ENCODE data around the gene DCC. TPM values are rescaled to one million over a fixed set of nuclear protein-coding genes. Genes with fewer than 3 reads are reported as not detected.

Gene DCC
- polyA plus RNA-seq, 1 of the 3 experiments (the other 2 are of a cell fraction), result 0.20 TPM

DNA sequence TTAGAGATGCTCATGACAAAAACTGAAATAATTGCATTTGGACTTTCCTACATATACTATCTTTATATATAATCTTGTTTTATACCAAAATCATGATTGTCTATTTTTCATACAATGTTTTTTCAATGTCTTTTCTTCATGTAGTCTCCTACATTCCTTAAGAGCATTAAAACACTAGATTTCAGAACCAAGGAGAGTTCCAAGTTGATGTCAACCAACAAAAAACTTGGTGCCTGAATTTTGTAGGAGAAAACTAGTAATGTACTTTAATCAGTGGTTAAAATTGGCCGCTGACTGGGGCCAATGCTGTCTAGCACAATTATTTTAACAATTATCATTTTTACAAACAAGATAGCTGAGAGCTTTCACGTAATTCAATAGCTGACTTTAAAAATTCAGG lies 678.8 kb downstream of the DCC start:
- Histone ChIP-seq H3K27ac (ENCODE audit: low read depth in 2 of 2, low read length in 1 of 2) (no peak overlapping the region), H2AFZ (ENCODE audit: low read depth) (no peak overlapping the region), H3K4me2 (no peak overlapping the region), H3K9me2 (no peaks in the 10 kb centered on the region), H3K79me2 (ENCODE audit: insufficient read depth) (no peaks in the 10 kb centered on the region), H3K27me3 (ENCODE audit: insufficient read depth) (no peaks in the 10 kb centered on the region), H3K9ac (no peak overlapping the region), H3K36me3 (replicated peaks in 1 of 2; ENCODE audit: control insufficient read depth in 1 of 2, insufficient read depth in 2 of 2, low read length in 1 of 2) (no peaks in the 10 kb centered on the region), H3K4me1 (ENCODE audit: control insufficient read depth in 1 of 2, insufficient read depth in 2 of 2, low read depth in 1 of 2, low read length in 1 of 2) (no peaks in the 10 kb centered on the region), H3K4me3 (ENCODE audit: low read depth in 2 of 2, low read length in 1 of 2) (no peak overlapping the region), H3F3A (replicated peaks; ENCODE audit: insufficient read depth) (no peaks in the 10 kb centered on the region), H4K20me1 (ENCODE audit: insufficient read depth) (no peaks in the 10 kb centered on the region), H3K9me3 (no peaks in the 10 kb centered on the region)
- TF ChIP-seq, protein P1, sequence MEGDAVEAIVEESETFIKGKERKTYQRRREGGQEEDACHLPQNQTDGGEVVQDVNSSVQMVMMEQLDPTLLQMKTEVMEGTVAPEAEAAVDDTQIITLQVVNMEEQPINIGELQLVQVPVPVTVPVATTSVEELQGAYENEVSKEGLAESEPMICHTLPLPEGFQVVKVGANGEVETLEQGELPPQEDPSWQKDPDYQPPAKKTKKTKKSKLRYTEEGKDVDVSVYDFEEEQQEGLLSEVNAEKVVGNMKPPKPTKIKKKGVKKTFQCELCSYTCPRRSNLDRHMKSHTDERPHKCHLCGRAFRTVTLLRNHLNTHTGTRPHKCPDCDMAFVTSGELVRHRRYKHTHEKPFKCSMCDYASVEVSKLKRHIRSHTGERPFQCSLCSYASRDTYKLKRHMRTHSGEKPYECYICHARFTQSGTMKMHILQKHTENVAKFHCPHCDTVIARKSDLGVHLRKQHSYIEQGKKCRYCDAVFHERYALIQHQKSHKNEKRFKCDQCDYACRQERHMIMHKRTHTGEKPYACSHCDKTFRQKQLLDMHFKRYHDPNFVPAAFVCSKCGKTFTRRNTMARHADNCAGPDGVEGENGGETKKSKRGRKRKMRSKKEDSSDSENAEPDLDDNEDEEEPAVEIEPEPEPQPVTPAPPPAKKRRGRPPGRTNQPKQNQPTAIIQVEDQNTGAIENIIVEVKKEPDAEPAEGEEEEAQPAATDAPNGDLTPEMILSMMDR (IDR thresholded peaks at IDR 0.05), result no peak
- 18% methylated on average over 2 of the region's 2 CpGs for WGBS (ENCODE audit: low lambda C conversion rate)
- CTCF ChIA-PET, result no interaction called here
- no peak for DNase-seq
- POLR2A ChIA-PET, result no interaction called here

DNA sequence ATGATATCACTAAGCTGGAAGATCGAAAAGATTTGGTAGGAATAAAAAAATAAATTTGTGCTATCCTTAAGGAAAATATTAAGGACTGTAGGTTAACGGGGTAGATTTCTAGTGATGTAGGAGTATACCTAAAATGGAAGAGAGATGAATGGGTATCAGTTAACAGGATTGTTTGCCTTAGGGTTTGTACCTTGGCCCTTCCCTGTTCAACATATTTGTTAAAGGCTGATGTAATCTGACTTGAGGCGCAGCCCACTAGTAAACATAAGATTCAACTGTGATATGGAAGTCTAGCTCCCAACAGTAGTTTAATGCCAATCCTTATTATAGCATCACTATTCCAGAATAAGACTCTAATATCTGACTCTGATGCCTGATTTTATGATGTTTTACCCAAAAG lies 685.2 kb downstream of the DCC start:
- POLR2A ChIA-PET, result no interaction called here
- Histone ChIP-seq H3K27me3 (ENCODE audit: insufficient read depth) (no peaks in the 10 kb centered on the region), H3K79me2 (ENCODE audit: insufficient read depth) (no peaks in the 10 kb centered on the region)

More for the DNA sequence above, 685.2 kb downstream of the DCC start:
- Histone ChIP-seq H3K4me3 (ENCODE audit: low read depth in 2 of 2, low read length in 1 of 2) (no peak overlapping the region), H2AFZ (ENCODE audit: low read depth) (no peak overlapping the region), H3K4me2 (no peak overlapping the region), H3K36me3 (replicated peaks in 1 of 2; ENCODE audit: control insufficient read depth in 1 of 2, insufficient read depth in 2 of 2, low read length in 1 of 2) (no peaks in the 10 kb centered on the region), H3K27ac (ENCODE audit: low read depth in 2 of 2, low read length in 1 of 2) (no peak overlapping the region), H3K9me2 (no peaks in the 10 kb centered on the region), H3K4me1 (ENCODE audit: control insufficient read depth in 1 of 2, insufficient read depth in 2 of 2, low read depth in 1 of 2, low read length in 1 of 2) (no peaks in the 10 kb centered on the region), H3K9me3 (no peaks in the 10 kb centered on the region), H3F3A (replicated peaks; ENCODE audit: insufficient read depth) (no peaks in the 10 kb centered on the region), H3K9ac (no peak overlapping the region), H4K20me1 (ENCODE audit: insufficient read depth) (no peaks in the 10 kb centered on the region)
- WGBS (ENCODE audit: low lambda C conversion rate), result 28% methylated on average over 3 of the region's 3 CpGs
- TF ChIP-seq RCOR1 (IDR thresholded peaks at IDR 0.05; ENCODE audit: low read length) (no peak), CHD2 (IDR thresholded peaks at IDR 0.05; ENCODE audit: low read length, partially characterized antibody) (no peak), RFX5 (IDR thresholded peaks at IDR 0.05; ENCODE audit: low read length) (no peak), EP300 (IDR thresholded peaks at IDR 0.05; ENCODE audit: borderline replicate concordance in 1 of 2, low read depth in 1 of 2, low read length in 1 of 2) (no peak), FOXJ3 (CRISPR knock-in tag; IDR thresholded peaks at IDR 0.05) (no peak), FOXM1 (IDR thresholded peaks at IDR 0.05; ENCODE audit: low read depth) (no peak), GATA2 (CRISPR knock-in tag; IDR thresholded peaks at IDR 0.05) (no peak), MEF2A (IDR thresholded peaks at IDR 0.05; ENCODE audit: borderline replicate concordance, low read depth) (no peak)
- TF ChIP-seq, protein P1 (IDR thresholded peaks at IDR 0.05), result no peak
- TF ChIP-seq, protein P2, sequence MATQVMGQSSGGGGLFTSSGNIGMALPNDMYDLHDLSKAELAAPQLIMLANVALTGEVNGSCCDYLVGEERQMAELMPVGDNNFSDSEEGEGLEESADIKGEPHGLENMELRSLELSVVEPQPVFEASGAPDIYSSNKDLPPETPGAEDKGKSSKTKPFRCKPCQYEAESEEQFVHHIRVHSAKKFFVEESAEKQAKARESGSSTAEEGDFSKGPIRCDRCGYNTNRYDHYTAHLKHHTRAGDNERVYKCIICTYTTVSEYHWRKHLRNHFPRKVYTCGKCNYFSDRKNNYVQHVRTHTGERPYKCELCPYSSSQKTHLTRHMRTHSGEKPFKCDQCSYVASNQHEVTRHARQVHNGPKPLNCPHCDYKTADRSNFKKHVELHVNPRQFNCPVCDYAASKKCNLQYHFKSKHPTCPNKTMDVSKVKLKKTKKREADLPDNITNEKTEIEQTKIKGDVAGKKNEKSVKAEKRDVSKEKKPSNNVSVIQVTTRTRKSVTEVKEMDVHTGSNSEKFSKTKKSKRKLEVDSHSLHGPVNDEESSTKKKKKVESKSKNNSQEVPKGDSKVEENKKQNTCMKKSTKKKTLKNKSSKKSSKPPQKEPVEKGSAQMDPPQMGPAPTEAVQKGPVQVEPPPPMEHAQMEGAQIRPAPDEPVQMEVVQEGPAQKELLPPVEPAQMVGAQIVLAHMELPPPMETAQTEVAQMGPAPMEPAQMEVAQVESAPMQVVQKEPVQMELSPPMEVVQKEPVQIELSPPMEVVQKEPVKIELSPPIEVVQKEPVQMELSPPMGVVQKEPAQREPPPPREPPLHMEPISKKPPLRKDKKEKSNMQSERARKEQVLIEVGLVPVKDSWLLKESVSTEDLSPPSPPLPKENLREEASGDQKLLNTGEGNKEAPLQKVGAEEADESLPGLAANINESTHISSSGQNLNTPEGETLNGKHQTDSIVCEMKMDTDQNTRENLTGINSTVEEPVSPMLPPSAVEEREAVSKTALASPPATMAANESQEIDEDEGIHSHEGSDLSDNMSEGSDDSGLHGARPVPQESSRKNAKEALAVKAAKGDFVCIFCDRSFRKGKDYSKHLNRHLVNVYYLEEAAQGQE (IDR thresholded peaks at IDR 0.05; ENCODE audit: low read depth, low read length), result no peak
- TF ChIP-seq, protein P3, sequence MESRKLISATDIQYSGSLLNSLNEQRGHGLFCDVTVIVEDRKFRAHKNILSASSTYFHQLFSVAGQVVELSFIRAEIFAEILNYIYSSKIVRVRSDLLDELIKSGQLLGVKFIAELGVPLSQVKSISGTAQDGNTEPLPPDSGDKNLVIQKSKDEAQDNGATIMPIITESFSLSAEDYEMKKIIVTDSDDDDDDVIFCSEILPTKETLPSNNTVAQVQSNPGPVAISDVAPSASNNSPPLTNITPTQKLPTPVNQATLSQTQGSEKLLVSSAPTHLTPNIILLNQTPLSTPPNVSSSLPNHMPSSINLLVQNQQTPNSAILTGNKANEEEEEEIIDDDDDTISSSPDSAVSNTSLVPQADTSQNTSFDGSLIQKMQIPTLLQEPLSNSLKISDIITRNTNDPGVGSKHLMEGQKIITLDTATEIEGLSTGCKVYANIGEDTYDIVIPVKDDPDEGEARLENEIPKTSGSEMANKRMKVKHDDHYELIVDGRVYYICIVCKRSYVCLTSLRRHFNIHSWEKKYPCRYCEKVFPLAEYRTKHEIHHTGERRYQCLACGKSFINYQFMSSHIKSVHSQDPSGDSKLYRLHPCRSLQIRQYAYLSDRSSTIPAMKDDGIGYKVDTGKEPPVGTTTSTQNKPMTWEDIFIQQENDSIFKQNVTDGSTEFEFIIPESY (IDR thresholded peaks at IDR 0.05; ENCODE audit: borderline replicate concordance, low read depth), result no peak
- TF ChIP-seq, protein P4, sequence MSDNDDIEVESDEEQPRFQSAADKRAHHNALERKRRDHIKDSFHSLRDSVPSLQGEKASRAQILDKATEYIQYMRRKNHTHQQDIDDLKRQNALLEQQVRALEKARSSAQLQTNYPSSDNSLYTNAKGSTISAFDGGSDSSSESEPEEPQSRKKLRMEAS (IDR thresholded peaks at IDR 0.05; ENCODE audit: low read depth), result no peak
- TF ChIP-seq, protein P5, sequence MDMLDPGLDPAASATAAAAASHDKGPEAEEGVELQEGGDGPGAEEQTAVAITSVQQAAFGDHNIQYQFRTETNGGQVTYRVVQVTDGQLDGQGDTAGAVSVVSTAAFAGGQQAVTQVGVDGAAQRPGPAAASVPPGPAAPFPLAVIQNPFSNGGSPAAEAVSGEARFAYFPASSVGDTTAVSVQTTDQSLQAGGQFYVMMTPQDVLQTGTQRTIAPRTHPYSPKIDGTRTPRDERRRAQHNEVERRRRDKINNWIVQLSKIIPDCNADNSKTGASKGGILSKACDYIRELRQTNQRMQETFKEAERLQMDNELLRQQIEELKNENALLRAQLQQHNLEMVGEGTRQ (IDR thresholded peaks at IDR 0.05; ENCODE audit: borderline replicate concordance, low read depth, low read length), result no peak
- TF ChIP-seq, protein P6, sequence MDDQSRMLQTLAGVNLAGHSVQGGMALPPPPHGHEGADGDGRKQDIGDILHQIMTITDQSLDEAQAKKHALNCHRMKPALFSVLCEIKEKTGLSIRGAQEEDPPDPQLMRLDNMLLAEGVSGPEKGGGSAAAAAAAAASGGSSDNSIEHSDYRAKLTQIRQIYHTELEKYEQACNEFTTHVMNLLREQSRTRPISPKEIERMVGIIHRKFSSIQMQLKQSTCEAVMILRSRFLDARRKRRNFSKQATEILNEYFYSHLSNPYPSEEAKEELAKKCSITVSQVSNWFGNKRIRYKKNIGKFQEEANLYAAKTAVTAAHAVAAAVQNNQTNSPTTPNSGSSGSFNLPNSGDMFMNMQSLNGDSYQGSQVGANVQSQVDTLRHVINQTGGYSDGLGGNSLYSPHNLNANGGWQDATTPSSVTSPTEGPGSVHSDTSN (IDR thresholded peaks at IDR 0.05), result no peak
- no peak for DNase-seq
- CTCF ChIA-PET, result interaction anchor here (1.9 kb wide), 1 partner anchor 9 kb away, joined by 5 read pairs; no protein-coding TSS in a partner anchor
